NB4 (cell line): ENCODE measurements around the gene ERGIC1.
A peak's percentile ranks its signal among the peaks of the same experiment; 100 is the strongest.

Experiments used
- DNase-seq: peaks from one replicate; pipeline ENCODE4 v3.0.0; 2010; ENCODE audit warnings: low read depth
- H3K4me3 ChIP-seq: one replicate; pipeline ENCODE4 v1.5.1; 2011; ENCODE audit warnings: mild to moderate bottlenecking, low read depth, low read length, moderate library complexity
- MAX ChIP-seq: IDR thresholded peaks from 2 replicates; pipeline ENCODE4 v1.6.1; 2011; ENCODE audit warnings: low read depth, low read length
- MYC ChIP-seq: IDR thresholded peaks from 2 replicates; pipeline ENCODE4 v1.6.1; 2011; ENCODE audit warnings: low read depth, low read length
- POLR2A ChIP-seq: IDR thresholded peaks from 2 replicates; pipeline ENCODE4 v1.6.1; 2011; ENCODE audit warnings: mild to moderate bottlenecking; ENCODE audit not compliant: insufficient read length; ENCODE audit errors: extremely low read depth
- TF ChIP-seq, protein P1 (sequence below): IDR thresholded peaks from one replicate; pipeline ENCODE4 v1.5.1; 2012; ENCODE audit warnings: low read depth, low read length

Gene ERGIC1

DNA sequence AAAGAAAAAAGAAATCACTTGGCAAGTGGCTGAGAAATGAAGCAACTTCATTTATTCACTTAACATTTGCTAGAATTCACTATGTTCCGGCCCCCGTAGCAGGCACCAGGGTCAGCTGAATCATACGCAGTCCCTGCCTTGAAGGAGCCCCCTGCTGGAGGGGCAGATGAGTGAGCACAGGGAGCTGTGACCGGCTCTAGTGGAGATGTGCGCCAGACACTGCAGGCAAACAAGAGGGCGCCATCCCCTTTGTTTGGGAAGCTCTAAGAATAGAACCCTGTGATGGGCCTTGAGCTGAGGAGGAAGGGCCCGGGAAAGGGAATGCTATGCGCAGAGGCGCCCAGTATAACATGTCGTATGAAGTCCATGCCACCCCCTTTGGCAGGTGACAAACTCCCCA lies 105.0 kb downstream of the ERGIC1 start:
- TF ChIP-seq, protein P1, sequence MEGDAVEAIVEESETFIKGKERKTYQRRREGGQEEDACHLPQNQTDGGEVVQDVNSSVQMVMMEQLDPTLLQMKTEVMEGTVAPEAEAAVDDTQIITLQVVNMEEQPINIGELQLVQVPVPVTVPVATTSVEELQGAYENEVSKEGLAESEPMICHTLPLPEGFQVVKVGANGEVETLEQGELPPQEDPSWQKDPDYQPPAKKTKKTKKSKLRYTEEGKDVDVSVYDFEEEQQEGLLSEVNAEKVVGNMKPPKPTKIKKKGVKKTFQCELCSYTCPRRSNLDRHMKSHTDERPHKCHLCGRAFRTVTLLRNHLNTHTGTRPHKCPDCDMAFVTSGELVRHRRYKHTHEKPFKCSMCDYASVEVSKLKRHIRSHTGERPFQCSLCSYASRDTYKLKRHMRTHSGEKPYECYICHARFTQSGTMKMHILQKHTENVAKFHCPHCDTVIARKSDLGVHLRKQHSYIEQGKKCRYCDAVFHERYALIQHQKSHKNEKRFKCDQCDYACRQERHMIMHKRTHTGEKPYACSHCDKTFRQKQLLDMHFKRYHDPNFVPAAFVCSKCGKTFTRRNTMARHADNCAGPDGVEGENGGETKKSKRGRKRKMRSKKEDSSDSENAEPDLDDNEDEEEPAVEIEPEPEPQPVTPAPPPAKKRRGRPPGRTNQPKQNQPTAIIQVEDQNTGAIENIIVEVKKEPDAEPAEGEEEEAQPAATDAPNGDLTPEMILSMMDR: peak; percentile 52
- no peak for TF ChIP-seq MYC
- H3K4me3 ChIP-seq: no peak overlapping the region
- peak; percentile 60 for DNase-seq

DNA sequence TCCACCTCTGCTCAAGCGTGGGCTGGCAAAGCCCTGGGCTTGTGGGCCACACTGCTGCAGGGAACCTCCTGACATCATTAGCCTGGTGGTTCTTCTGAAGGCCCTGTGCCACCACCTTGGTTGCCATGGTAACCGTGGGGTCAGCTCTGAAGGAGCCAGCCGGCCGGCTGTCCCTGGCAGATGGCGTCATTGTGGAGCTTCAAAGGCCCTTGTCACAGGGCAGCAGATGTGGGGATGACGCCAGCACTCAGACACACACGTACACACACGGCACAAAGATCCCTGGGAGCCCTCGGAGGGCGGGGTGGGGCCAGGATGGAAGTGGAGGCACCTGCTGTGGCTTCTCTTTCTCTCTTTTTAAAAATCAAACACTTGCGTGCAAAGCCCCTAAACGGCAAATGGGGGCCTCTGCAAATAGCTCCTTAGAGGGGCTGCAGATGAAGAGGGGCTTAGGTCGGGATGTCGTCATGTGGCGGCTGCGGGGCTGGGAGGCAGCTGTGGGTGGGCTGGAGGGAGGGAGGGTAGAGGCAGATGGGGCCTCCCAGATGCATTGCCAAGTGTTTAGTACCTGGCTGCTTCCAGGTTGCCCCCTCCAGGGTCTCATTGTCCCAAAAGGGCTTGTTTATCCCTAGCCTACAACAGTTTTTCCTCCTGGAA lies 105.7 kb downstream of the ERGIC1 start:
- TF ChIP-seq, protein P1: no peak
- TF ChIP-seq MAX (no peak), MYC (no peak), POLR2A (no peak)
- no peak for DNase-seq

DNA sequence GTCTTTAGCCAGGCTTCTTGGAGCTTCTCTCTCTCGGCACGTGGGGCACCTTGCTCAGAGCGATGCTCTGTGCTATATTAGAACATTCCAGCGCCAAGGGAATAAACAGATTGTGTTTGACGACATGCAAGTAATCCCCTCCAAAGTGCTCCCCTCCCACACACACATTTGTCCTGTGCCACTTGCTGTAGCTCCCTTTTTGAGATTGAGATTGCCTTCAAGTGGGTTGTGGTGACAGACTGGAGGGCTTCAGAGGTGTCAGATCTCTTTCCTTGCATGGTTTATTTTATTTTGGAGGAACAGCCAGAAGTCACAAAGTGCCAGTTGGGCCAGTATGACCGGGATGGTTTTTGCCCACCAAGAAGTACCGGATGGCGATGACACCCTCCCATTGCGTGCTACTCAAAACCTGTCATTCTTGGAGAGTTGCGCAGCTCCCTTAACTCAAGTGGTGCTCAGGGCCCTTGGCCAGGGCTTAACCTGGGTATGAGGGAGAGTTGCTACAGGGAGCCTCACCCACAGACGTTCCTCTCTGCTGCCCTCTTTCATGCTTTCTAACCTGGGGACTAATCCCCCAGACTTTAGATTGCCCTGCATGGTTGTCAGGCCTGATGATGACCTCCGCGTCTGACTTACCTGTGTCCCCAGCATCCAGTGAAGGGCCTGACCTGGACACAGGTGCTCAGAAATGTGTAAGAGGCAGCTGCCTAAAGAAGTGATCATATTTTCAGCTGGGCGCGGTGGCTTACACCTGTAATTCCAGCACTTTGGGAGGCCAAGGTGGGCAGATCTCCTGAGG lies 106.4 kb downstream of the ERGIC1 start:
- TF ChIP-seq MYC (no peak), MAX (no peak), POLR2A (no peak)
- TF ChIP-seq, protein P1: no peak
- DNase-seq: no peak
- H3K4me3 ChIP-seq: no peak overlapping the region

More for the DNA sequence above, 105.7 kb downstream of the ERGIC1 start:
- H3K4me3 ChIP-seq: no peak overlapping the region

DNA sequence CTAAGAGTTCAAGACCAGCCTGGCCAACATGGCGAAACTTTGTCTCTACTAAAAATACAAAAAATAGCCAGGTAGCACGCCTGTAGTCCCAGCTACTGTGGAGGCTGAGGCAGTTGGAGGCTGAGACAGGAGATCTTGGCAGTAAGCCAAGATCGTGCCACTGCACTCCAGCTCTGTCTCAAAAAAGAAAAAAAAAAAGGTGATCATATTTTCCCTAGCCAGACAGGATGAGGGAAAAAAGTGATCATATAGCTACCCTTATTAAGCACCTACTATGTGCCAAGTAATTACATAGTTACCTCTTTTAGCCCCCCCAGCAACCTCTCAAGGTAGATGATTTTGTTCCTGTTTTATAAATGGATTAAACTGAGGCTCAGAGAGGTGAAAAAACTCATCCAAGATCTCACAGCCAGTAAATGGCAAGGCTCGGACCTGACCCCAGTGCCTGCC lies 107.0 kb downstream of the ERGIC1 start:
- no peak for TF ChIP-seq POLR2A
- TF ChIP-seq MAX: no peak
- TF ChIP-seq, protein P1: no peak
- TF ChIP-seq MYC: no peak
- DNase-seq: no peak
- H3K4me3 ChIP-seq: no peak overlapping the region

DNA sequence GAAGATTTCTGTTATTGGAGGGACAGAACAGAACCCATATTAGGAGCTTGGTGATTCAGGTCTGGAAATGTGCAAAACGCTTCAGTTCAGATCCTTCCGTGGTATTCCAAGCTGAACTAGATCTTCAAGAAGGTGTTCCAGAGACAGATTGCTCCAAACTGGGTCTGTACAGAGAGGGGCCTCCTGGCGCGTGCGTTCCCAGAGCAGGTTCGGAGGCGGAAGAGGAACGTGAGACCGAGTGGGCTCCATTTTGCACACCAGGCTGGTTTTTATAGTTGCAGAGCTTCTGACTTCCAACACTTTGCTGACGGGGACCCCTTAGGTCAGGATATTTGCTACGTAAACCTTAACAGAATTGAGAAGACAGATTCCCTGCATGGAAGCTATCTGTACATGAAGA lies 108.5 kb downstream of the ERGIC1 start:
- DNase-seq: no peak
- H3K4me3 ChIP-seq: no peak overlapping the region
- TF ChIP-seq MYC: no peak
- no peak for TF ChIP-seq MAX

DNA sequence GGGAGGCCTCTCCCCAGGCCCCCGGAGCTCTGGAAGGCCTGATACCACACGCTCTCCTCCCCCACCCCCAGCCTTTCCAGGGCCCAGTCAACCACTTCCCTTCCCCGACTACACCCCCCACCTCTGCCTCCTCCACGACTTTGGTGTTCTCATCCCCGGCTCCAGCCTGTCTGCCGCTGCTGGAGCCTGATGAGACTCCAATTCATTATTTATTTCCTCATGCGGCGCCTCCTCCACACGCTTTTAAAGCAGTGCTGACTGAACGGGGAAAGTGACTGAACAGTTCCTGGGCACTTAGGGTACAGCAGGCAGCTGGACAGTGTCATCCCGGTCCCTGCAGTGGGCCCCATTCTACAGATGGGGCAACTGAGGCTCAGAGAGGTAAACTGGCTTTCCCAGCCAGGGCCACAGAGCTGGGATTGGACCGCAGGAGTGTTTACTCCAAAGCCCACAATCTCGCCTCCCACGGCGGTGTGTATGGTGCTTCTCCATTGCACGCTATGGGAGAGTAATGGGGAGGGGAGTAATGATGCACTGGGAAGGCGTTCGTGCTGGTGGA lies 109.3 kb downstream of the ERGIC1 start:
- no peak for TF ChIP-seq MYC
- no peak for TF ChIP-seq POLR2A
- TF ChIP-seq, protein P1: no peak
- TF ChIP-seq MAX: peak; percentile 7; the same call in 1 of the 2 replicates
- no peak overlapping the region for H3K4me3 ChIP-seq
- DNase-seq: peak; percentile 87
